GM18868 (cell line): ENCODE data around the gene TMCC2.

Experiments used
- ATAC-seq: cut with Tn5 transposase; IDR thresholded peaks from one replicate; pipeline ENCODE4 v1.9.1; 2021; ENCODE audit warnings: mild to moderate bottlenecking, moderate library complexity; ENCODE audit not compliant: unreplicated experiment

The TMCC2 gene

DNA sequence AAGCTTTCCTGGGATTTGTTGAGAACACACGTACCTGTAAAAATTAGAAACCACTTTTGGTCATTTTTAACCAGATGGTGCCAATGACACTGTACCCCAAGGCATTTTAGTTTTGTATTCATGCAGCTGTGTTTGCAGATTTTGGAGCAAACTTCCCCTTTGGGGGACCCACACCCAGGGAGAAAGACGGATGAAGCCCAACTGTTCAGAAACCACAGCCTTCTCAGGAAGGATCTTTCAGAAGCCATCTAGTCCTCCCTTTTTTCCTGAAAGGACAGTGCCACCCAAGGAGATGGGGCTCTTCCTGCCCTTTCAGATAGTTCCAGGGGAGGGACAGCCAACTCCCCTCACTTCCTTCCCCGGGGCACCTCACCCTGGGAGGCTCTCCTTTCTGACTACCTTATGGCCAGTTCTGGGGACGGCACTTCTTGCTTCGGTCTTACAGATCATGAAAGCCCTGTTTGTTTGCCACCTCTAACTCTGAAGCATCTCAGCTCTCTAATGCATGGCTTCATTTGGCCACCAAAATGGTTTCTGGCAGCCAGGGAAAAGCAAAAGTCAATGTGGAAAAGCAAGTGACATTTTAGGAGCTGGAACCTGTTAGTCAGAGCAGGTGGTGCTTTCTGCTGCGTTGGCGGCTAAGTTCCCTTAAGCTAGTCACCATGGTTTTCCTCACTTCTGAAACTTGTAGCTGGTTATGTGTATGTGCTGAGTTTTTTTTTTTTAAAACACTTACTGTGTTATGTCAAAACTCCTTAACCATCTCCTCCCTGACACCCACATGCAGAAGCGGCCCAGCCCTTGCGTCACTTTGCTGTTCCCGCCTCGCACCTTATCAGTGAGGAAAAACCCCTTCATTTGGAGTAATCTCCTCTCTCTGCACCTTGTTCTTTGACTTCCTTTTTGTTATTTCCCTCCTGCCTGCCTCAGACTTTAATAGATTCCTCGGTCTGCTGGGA lies 10.1 kb downstream of the TMCC2 start:
- ATAC-seq: no peak

DNA sequence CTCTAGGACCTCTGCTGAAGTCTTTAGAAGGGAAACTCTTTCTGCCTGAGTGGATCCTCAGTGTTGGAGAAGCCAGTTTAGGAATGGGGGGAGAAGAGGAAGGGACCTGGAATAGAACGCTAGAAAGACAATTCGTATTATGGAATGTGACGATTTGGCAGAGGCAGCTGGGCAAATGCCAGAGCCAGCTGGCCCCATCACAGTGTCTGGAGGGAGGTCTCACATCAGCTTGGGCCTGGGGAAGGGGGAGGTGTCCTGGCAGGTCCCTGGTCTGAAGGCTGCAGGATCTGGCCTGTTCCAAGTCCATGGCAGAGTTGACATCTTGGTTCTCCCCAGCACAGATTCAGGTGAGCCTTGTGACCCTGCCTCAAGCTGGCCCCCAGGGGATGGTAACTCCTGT lies 11.3 kb downstream of the TMCC2 start:
- ATAC-seq: no peak

DNA sequence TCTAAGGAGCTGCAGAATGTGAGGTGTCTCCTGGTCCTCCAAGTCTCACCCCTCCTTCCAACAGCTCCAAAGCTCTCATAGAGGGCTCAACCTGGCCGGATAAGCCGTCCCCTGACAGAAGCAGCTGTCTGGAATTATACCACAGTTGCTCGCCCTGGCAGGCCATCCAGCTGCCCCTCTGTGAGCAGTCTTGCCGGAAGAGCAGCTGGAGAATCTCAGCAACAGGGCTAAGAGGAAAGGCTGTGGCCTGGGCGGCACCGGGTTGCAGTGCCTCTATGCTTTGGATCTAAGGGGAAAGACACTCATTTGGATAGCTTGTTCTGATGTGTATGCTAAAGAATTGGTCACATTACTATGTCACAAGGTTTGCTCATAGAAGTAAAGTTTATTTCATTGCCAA lies 12.4 kb downstream of the TMCC2 start:
- ATAC-seq: no peak

DNA sequence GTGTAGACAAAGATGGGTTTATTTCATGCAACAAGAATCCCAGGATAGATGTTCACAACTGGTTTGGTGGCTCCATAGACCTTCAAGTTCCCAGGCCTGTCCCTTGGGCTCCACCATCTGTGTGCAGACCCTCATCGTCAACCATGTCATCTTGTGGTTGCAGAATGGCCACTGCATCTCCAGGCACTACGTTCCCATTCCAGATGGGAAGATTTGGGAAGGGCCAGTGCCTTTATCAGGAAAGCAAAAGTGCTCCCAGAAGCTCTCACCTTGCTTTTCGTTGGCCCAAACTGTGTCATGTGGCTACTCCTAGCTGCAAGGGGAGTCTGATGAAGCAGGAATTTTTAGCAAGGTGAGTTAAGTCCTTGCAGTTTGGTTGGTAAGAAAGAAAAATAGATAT lies 12.8 kb downstream of the TMCC2 start:
- ATAC-seq: no peak

DNA sequence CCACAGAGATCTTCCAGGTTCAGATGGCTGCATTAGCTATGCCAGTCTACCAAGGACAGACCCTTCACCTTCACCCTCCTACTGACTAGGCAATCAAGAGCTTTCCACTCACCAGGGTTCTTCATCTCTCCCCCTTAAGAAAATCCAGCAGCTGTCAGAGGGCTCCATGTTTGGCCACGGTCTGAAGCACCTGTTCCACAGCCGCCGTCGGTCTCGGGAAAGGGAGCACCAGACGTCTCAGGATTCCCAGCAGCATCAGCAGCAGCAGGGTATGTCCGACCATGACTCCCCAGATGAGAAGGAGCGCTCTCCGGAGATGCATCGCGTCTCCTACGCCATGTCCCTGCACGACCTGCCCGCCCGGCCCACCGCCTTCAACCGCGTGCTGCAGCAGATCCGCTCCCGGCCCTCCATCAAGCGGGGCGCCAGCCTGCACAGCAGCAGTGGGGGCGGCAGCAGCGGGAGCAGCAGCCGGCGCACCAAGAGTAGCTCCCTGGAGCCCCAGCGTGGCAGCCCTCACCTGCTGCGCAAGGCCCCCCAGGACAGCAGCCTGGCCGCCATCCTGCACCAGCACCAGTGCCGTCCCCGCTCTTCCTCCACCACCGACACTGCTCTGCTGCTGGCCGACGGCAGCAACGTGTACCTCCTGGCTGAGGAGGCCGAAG lies 13.8 kb downstream of the TMCC2 start:
- no peak for ATAC-seq

DNA sequence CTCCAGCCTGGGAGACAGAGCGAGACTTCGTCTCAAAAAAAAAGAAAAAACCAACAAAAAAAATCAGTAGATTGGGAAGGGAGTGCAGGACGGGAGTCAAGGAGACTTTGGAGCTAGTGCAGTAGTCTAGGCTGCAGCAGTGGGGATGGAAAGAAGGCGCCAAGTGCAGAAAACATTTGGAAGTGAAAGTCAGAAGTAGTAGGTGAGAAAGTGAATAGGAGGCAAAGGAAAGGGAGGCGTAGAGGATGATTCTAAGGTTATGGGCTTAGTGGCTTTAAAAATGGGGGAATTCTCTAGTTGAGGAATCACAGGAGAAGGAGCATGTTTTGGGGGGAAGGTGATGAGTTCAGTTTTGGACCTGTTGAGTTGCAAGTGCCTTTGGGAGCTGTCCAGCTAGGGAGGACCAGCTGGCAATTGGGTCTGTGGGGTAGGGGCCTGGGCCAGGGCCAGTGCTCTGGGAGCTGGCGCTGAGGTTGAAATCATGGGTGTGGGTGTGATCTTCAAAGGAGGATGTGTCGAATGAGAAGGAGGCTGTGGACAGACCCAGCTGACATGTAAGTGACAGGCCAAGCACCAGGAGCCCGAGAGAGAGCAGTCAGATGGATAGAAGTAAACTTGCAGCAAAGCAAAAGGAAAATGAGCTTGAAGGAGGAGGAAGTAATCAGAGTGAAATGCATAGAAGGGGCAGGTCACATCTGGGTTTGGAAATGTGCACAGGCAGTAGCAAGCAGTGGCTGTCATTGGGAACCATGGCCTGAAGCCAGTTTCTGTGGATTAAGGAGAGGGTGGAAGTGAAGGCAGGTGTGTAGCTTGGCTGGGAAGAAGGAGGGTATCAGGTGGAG lies 15.8 kb downstream of the TMCC2 start:
- ATAC-seq: no peak

DNA sequence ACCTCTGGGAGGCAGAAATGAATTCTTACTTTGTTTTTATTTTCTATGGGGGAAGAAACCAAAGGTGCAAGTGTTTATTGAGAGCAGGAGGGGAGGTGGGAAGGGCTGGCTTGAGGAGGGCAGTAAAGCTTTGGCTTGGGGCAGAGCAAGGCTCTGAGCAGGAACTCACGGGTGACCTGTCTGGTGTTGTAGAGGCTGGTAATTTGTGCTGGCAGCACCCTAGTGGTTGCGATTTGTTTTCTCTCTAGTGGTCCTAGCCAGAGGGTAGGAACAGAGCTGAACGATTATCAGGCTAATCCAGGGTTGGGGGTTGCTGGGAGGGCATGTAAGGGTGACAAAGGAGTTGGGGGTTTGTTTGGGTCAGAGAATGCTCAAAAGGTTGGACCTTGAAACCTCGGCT lies 16.6 kb downstream of the TMCC2 start:
- ATAC-seq: no peak

DNA sequence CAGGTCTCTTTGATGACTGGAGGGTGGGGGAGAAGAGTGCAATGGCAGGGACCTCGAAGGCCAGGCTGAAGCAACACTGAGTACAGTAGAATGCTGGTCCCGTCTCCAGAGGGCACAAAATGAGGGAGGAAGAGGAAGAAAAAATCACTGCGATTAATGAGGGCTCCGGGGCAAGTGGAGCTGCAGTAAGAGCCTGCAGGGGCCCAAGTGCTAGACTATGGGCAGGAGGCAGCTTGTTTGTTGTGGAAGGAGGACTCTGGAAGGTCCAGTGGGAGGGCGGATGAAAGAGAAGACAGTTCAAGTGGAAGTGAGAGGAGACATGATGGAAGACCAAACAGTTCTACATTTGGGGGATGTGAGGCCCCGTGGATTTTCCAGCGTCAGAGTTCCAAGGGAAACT lies 17.4 kb downstream of the TMCC2 start:
- no peak for ATAC-seq

DNA sequence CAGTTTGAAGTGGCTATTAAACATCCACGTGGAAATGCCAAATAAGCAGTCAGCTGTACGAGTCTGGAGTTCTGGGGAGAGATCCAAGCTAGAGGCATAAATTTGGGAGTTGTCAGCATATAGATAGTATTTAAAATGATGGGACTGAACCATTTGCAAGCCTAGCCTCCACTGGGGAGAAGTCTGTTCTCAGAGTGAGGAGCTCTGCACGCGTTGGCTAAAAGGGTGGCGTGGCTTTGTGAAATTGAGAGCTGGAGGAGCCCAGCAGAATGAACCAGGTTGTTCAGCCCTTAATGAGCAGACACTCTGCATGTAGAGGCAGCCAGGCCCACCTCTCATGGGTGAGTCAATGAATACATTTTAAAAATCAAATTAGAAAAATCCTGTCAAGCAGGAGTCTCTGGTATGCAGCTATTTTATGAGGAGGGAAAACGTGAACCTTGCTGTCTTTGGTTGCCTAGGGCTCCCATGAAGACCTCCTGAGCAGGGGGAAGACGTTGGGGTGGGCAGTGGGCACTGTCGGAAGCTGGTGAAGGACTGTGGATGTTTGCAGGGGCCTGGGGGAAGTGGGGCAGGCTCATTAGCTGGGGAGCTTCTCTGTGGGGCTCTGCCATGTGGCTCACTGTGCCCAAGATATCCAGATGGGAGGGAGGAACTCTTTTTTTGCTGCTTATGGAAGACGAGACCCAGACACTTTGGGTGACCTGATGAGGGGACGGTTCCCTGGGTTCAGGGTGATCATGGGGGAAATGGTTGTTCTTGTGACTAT lies 18.8 kb downstream of the TMCC2 start:
- ATAC-seq: no peak

DNA sequence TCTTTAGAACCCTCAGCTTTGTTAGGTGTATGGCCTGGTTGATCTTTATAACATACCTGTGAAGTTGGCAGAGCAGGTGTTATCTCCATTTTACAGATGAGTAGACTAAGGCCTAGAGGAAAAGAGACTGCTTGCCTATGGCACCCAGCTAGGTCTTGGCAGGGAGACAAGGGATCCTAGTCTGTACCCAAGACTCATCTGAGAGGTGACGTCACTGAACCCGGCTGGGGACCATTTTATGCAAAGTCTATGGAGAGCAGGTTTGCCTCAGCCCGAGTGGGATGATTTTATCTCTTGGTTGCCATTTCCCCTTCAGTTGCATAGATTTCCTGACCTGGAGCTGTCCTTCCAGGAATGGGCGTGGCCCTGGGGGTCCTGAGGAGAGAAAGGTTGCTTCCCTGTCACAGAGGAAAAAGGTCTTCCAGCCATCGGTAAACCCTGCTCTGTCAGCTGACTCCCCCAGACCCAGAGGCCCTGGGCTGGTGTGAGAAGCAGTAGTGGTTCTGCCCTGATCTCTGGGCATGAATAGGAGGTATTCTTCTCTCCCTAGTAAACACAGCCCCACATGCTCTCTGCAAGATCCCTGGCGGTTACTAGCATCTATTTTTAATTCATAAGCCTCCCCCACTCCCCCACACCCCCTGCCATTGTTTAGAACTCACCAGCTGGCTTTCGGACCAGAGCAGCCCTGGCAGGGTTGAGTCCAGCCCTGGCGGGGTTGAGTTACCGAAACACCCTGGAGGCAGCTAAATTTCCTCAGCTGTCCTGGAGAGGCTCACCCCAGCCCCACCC lies 19.6 kb downstream of the TMCC2 start:
- no peak for ATAC-seq

DNA sequence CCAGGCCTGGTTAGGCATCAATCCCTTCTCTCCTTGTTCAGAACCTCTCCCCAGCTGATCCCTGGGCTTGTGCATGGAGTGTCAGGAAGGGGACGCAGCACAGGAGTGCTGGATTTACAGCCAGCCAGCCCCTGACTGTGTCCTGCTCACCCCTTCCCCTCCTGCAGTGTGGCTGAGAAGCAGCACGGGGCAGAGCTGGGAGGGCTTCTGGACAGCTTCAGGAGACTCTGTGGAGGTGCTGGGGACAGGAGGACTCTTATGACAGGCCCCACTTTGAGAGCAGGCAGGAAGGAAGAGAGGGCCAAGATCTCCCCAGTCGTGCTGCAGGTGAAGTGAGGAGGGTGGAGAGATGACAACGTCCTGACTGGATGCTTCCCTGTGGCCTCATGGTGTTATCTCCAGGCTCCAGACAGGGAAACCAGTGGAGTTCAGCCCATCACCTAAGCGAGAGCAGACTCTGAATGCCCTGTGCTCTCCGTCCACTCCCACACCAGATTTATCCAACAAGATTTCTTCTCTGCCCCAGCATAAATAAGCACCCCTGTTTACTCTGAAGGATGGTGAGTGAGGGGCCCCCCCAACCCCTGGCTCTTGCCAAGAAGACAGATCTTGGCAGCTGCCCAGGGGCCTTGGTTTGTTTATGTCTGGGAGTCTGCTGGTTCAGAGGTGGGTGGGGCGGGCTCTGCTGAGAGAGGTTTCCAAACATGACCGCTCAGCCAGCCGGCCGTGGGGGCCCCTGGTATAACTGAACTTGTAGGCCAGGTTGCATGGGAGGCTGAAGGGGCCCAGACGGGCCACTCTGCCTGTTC lies 21.3 kb downstream of the TMCC2 start:
- ATAC-seq: no peak

DNA sequence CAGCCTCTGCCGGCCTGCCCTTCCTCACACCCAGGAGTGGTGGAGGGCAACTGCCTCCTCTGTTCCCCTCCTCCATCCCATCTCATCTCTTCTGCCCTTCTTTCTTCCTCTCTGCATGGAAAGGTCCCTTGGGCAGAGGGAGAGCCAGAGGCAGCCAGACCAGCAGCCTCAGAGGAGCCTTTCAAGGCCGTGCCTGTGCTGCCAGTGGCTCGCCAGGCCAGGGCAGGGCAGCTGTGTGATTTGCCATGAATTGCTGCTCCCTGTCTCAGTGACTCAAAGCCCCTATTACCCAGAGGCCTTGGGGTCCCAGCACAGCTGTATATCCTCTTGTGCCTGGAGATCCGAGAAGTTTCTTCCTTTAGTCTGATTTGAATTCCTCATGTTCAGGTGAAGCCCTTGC lies 21.9 kb downstream of the TMCC2 start:
- no peak for ATAC-seq

DNA sequence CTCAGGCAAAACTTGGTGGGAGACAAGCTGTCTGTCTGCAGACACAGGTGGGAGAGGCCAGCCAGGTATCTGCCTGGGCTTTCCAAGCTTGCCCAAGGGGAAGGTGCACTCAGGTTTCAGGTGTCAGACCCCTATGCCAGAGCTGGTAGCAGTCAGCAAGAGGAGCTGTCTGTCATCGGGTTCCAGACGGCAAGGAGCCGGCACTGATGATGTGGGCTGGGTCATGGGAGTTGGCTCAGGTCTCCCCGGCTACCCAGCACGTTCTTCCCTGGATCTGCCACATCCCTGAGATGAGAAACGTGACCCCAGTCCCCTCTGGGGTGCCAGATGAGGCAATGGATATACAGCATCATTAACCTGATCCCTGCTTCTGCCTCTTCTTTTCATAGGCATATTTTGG lies 23.0 kb downstream of the TMCC2 start:
- no peak for ATAC-seq

DNA sequence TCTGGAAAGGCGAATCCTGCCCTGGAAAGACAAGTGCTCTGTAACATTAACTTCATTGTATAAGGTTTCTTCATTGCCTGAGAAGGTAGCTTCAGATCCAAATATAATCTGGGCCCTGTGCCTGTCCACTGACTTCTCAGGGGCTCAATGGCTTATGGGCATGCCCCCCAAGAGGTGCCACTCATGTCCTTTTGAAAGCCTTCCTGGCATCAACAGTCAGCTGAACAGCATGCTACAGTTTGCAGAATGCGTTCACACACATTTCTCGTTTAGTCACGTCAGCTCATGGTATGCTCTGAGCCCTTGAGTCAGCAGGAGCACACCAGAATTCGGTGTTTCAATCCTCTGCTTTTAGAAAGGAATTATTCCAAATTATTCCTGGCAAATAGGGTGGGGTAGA lies 23.8 kb downstream of the TMCC2 start:
- ATAC-seq: no peak

DNA sequence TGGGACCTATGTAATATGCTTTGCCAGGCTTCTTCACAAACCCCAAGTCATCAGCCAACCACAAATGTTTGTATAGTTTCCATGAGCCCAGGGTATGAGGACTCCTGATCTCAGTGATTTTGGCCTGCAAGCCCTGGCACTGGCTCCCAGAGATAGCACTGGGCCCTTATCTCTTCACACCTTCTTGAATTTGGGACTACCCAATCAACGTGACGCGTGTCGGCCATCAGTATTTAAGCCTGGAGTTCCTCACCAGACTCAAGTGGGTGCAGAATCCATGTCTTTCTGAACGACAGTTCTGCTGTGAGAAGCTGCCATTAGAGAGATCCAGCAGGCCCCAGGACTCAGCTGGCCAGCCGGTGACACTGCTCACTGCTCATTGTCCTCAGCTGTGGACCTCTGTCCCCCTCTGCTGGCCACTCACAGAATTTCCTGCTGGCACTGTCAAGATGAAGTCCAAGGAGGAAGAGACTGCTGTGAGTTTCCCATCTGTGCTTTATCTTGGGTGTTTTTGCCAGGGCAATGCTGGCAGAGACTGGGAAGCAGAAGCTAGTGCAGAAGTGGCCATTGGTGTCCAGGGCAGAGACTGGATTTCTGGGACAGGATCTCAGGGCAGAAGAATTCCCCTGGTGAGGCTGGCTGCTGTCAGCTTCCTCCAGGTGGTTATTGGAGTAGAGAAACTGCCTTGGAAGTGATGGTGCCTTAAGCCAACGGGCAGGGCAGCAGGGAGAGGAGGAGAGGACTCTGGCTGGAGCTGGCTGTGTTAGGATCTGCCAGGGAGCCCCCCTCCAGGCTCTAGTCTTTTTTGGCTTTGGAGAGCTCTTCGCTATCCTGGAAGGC lies 28.4 kb downstream of the TMCC2 start:
- ATAC-seq: peak; percentile 67

DNA sequence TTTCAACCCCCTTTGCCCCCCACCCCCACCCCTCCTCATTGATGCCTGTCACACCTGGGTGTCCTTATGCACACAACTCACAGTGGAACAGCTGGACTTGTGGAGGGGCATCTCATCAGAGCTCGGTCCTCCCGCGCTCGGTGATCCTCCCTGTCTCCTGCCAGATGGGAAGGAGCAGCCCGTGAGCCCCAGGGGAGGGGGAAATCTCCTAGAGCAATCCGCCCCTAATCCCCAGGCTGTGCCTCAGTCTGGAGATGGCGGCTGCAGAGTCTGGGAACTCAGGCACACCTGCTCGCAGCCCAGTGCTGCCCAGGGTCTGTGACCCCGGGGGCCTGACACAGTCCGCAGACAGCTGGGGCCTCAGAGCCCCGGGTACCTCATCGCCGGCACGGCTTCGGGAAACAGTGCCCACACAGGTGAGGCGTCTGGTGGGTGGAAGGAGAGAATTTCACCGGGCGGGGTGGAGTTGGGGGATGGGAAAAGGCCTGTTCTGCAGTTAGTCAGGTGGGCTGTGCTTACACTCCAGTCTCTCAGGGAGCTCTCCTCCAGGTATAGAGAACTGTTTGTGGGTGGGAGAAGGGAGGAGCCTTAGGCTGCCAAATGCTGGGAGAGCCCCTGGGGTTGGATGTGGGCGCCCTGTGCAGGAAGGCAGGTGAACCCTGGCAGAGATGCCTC lies 29.3 kb downstream of the TMCC2 start:
- no peak for ATAC-seq

DNA sequence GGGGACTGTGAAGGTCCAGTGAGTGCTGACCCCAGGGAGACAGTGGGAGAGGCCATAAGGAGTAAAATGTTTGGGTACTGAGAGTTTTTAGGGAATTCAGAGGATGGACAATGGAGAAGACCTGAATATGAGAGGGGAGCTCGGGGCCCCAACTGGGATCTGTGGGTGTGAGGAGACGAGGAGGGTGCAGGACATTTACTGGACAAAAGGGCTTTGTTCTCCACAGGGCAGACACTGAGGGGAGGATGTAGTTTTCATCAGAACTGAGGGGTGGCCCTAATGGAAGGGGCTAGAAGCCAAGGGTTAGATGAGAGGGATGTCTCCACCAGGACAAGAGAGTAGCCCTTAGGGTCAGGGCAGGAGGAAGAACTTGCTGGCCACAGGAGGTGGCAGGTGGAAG lies 30.0 kb downstream of the TMCC2 start:
- ATAC-seq: no peak

DNA sequence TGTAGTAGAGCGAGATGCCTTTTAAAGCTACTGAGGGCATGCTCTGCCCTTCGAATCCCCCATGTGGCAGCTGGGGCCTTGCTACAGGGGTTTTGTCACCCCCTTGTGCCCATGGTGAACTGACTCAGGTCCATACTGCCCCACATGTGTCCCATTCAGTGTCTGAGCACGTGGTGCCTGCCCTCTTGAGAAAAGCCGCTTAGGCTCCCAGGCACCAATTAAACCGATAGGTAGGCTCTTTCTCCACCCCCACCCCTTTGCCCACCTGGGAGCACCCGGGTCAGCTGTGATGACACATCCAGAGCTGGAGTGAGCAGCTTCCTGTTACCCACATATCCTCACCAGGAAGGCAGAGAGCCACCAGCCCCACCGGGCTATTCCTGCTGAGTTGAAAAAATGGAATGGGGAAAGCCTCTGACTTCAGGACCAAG lies 30.5 kb downstream of the TMCC2 start:
- ATAC-seq: no peak
